SIG-M5 (cell line): Measurements from ENCODE around the gene RAB29.
A peak's percentile ranks its signal among the peaks of the same experiment; 100 is the strongest.
"Not testable (repeated sequence)": the region's sequence is repeated elsewhere in the genome, so short reads cannot be mapped to it uniquely, and the experiment has no call there.

ENCODE experiments used
- DNase-seq: peaks from one replicate; lab custom pipeline; 2025; lab: John Stamatoyannopoulos, UW

The RAB29 gene

DNA sequence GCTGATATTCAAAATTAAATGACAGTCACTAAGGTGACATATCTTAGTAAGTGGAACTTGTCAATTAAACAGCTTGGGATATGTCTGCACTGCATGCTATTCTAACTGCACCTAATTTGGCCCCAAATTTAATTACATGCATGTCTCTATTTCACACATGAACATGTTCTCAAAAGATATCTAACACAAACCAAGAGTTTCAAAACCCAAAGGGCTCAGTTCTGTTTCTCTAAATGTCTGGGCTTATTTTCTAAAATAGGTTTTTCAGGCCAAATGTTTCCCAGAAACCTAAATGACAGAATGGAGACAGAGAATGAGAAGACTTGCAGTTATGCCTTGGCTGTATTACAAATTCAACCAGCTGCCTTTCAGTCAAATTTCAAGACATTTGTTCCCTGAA is 11.3 kb downstream of the RAB29 start:
- no peak for DNase-seq

DNA sequence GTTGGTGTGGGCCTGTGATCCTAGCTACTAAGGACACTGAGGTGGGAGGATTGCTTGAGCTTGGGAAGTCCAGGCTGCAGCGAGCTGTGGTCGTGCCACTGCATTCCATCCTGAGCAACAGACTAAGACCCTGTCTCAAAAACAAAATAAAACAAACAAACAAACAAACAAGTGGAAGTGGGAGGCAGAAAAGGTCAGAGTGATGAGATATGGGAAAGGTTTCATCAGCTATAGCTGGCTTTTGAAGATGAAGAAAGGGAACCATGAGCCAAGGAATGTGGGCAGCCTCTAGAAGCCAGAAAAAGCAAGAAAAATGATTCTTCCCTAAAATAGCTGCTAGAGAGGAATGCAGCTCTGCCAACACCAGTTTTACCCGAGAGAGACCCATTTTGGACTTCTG is 14.7 kb downstream of the RAB29 start:
- DNase-seq: no peak

DNA sequence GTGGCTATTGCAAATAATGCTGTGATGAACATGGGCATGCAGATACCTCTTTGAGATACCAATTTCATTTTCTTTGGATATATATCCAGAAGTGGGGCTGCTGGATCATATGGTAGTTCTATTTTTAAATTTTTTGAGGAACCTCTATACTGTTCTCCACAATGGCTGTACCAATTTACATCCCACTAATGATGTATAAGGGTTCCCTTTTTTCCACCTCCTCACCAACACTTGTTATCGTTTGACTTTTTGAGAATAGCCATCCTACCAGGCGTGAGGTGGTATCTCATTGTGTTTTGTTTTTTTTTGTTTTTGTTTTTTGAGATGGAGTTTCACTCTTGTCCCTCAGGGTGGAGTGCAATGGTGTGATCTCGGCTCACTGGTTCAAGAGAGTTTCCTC is 18.7 kb downstream of the RAB29 start:
- DNase-seq: no peak

DNA sequence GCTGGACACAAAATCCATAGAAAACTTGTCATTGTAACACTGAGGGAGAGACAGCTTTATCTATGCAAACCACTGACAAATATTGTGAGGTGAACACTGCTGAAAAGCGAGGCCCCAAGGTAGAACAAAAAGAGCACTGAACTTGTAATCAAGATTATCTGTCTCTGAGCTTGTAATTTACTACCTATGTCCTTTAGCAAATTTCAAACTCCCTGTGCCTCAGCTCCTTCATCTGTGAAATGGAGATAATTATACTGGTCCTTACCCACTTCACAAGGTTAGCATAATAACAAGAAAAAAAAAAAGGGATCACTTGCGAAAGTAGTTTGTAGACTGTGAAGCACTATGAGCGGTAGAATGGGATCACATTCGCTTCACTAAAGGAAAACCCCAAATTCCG is 20.4 kb downstream of the RAB29 start:
- no peak for DNase-seq

DNA sequence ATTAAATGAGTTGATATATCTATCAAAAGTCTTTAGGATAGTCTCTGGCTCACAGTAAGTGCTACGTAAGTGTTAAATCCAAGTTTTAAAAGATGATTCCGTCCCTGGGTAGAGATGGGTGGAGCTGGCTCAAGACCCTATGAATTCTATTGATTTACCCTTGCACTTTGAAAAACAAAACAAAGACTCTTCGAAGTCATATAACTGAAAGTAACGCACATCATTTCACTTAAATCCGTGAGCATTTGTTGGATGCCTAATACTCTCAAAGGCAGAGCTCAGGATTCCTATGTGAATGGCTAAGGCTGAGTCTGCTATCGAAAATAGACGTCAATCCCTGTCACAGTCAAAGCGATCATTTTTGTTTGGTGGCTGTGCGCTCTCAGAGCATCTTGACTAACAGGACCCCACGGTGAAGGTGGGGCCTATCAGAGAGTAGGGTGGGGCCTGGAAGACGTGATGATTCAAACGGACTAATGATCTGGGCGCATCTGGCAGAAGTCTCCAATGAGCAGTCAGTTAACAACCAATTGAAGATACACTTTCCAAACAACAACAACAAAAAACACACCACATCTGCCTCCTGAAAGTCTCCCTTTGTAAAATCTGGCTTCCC is 24.1 kb downstream of the RAB29 start:
- no peak for DNase-seq

DNA sequence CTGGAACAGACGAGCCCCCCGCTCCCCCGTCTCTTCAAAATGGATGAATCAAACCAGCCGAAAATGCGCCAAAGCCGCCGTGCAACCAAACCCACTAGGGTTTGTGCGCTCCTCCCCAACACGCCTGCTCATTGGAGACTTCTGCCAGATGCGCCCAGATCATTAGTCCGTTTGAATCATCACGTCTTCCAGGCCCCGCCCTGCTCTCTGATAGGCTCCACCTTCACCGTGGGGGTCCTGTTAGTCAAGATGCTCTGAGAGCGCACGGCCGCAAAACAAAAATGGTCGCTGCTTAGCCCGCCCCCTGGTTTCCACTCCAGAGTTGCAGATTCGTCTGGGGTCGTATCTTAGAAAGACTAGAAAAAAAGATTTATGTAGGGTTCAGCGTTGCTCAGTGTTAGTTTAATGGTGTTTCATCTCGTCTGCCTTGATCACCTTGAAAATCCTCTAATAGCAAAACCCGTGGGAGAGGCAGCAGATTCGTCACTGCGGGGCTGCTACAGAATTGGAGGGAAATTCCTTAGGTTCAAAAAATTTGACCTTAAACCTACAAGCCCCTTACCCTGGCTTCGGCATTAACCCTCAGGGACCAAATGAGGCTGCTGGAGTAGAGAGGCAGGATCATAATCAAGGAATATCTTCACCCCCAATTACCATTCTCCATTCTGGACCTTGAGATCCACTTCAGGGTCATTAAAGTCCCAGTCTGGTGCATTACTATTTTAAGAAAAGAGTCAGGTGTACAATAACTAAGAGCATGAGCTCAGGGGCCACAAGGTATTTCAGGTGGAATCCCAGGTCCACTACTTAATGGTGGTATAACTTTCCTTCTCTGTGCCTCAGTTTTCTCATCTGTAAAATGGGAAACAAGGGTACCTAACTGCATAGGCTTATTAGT is 24.9 kb downstream of the RAB29 start, which contains the start of gene NUCKS1:
Gene NUCKS1, minus strand, starts transcription at position 45 of the 898 bp plus-strand sequence. CDS start 209 bp downstream, outside the sequence.
- peak; percentile 98 for DNase-seq

DNA sequence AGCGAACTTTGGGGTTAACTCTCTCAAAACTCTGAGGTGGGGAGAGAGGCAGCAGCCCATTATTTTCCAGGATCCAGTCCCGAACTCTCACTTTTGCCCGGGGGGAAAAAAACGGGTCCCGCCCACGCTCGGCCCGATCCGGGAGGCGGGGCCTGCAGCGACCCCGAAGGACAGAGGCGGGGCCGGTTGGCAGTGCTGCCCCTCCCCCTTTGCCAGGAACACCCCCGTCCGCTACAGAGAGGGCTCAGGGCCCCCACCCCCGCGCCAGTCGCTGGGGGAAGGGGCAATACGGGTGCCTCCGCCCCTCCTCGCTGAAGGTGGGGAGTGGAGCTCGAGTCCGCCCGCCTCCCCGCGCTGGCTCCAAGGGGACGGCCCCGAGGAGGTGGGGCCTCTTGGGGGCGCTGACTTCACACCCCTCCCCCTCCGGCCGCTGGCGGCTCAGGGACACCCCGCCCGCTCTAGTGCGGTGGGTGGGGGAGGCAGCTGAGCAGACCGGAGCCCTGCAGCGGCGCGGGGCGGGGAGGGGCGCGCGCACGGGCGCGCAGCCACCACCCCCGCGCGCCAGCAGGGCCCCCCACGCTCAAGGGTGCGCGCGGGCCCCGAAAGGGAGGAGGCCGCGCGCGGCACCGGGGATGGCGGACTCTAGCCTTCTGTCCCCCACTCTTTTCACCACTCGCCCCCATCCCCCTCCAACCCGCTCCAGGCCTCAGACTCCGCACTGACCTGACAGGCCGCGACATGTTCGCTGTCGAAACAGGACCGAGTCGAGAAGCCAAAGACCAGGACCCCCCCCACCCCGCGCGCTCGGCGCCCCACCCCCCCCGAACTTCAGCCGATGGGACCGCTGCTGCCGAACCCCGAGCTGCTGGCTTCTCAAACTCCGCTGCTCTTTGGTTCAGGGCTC is 25.8 kb downstream of the RAB29 start:
- peak; percentile 78 for DNase-seq

DNA sequence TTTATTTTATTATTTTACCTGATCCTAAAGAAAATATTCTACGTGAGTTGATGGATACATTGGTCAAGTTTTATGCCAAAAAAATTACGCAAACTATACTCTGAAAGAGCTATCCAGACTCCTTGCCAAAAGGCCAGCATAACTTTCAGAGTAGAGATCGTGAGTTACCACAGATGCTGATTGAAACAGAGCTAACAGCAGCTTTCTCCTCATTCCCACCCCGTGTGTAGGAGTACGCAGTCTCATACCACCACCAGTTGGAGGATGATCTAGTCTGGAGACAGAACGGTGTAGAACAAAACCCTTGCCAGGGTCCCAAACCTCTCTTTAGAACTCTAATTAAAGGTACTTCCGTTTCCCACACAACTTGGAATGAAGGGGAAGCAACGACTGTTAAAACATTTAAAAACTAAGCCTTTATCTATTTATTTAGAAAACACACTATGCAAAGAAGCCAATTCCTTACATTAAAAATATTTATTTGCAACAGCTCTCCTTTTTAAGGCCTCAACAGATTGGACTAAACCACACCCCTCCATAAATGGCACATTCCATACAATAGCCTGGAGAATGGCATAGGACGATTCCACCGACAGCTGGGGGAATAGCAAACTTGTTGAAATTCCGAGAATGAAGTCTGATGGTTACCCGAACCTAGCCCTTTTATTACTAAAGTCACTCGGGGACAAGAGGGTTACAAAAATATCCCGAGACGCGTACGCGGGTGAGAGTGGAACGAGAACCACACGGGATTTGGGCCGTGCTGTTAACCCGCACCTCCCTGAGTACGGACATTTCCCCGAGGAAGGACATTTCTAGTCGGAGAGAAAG is 26.7 kb downstream of the RAB29 start:
- DNase-seq: peak; percentile 57

DNA sequence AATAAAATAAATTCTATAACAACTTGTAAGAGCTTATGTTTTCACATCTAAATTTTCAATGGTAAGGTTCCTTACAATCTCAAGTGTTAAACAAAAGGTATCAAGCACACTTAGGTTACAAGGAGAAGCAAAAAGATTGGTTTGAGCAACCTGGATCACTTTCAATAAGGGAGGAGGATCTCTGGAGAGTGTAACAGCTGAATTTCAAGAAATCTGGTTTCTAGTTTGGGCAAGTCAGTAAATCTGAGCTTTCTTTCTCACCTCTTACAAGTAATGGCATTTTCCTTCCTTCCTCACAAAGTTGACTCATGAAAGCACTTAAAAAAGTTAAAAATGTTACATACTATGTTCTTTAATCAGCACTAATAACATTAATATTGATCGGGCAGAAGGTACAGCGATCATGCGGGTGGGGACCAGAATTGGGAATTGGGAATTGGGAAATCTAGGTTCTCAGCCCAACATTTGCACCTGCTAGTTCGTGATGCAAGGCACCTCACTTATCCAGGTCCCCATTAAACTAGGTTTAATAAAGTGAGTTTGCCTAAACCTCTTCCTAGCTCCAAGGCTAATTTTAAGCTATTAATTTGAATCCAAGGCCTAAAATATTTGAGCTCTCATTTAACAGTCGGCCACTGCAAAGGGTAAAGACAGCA is 28.4 kb downstream of the RAB29 start:
- no peak for DNase-seq

DNA sequence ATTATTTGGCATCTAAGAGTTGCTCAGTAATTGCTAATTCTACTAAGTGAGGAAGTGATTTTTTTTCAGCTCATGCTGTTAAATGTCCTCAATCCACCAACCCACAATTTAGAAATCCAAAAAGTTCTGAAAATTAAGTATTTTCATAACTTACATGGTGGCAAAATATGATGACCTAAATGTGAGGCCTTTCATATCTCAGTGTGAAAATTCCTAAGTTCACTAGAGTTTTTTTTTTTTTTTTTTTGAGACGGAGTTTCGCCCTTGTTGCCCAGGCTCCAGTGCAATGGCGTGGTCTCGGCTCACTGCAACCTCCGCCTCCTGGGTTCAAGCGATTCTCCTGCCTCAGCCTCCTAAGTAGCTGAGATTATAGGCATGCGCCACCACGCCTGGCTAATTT is 30.9 kb downstream of the RAB29 start:
- no peak for DNase-seq

DNA sequence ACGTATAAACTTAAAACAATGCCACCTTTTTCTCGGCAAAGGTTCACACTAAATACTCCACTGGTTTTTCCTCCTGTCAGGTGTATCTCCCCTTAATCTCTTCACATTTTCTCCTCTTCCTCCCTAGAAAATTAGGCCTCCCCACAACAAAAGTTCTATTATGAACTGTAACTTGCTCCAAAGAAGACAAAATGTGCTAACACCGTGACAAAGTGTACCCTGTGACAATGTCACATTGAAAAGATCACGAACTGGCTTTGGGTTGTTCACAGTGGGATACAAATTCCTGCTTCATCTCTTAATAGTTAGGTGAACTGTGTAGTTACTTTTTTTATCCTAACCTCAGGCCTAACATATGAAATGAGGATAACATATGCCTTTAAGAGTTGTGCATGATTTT is 31.3 kb downstream of the RAB29 start:
- no peak for DNase-seq

DNA sequence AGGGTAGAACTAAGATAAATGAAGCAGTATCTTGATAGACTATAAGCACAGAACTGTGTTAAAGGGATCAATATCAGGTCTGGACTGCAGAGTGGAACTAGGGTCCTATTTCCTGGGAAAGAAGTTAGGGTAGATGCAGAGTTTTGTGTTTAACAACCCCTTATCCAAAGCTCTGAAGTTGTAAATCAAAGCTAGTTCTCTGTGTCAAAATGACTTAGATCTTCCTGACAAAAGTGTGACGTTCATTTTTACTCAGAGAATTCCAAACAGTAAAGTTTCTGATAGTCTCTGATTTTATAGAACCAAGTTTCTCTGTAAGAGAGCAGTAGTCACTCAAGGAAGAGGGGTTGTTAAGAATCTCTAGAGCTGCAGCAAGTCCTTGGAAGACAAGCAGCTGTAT is 33.6 kb downstream of the RAB29 start:
- DNase-seq: no peak

DNA sequence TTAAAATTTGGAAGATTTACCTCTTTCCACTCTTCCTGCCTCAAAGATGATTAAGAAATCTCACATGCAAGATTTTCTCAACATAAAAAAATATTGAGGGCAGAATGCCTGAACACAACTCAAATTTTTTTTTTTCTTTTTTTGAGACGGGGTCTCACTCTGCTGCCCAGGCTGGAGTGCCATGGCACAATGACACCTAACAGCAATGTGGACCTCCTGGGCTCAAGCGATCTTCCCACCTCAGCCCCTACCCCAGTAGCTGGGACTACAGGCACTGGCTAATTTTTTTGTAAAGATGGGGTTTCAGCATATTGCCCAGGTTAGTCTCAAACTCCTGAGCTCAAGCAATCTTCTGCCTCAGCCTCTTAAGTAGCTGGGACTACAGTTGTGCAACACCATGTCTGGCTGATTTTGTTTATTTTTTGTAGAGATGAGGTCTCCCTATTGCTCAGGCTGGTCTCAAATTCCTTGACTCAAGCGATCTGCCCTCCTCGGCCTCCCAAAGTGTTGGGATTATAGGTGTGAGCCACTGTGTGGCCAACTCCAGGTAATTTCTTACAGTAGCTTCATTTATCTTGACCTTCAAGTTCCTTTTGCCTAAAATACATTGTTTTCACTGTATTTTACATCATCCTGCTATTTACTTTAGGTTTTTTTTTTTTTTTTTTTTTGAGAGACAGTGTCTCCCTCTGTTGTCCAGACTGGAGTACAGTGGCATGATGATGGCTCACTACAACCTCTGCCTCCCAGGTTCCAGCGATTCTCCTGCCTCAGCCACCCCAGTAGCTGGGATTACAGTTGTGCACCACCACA is 35.7 kb downstream of the RAB29 start:
- DNase-seq: no peak

DNA sequence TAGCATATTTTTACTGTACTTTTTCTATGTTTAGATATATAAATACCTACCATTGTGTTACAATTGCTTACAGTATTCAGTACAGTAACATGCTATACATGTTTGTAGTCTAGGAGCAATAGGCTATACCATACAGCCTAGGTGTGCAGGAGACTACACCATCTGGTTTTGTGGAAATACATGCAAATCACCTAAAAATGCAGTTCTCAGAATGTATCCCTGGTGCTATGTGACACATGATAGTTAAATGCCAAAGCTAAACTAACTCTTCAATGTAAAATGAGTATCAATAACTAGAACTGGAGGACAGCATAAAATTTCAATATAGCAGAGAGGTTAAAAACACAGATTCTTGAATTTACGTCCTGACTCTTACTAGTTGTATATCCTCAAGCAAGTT is 40.1 kb downstream of the RAB29 start:
- no peak for DNase-seq

DNA sequence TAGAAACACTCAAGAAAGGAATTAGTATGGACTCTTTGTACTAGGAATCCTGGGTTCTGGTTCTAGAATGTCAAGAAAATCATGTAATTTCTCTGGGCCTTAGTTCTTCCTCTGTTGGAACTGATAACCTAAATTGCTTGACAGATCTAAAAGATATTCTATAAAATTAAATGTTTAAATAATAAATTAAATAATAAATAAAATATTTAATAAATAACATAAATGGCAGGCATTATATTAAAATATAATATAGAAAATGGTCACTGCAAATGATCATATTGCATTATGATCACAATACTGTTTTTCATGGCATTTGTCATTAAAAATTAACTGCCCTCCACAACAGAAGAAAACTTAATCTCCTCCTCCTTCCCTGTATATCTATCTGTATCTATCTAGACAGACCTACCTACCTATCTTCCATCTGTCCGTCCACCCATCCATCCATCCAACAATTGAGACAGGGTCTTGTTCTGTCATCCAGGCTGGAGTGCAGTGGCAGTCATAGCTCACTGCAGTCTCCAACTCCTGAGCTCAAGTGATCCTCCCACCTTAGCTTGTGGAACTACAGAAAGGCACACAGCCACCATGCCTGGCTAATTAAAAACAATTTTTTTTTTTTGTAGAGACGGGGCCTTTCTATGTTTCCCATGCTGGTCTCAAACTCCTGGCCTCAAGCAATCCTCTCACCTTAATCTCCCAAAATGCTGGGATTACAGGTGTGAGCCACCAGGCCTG is 41.7 kb downstream of the RAB29 start:
- DNase-seq: no peak

DNA sequence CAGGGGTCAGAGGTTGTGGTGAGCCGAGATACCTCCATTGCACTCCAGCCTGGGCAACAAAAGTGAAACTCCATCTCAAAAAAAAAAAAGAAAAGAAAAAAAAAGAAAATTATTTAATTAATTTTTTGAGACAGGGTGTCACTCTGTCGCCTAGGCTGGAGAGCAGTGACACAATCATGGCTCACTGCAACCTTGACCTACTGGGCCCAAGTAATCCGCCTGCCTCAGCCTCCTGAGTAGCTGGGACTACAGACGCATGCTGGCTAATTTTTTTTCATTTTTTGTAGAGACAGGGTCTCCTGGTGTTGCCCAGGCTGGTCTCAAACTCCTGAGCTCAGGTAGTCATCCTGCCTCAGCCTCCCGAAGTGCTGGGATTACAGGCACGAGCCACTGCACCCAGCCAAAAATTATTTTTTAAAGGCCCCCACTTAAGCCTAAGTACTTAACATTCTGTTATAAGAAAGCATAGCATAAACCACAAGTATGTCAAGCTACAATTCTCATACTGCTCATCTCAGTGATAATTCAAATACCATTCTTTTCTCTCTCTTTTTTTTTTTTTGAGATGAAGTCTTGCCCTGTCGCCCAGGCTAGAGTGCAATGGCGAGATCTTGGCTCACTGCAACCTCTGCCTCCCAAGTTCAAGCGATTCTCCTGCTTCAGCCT is 45.2 kb downstream of the RAB29 start:
- no peak for DNase-seq

DNA sequence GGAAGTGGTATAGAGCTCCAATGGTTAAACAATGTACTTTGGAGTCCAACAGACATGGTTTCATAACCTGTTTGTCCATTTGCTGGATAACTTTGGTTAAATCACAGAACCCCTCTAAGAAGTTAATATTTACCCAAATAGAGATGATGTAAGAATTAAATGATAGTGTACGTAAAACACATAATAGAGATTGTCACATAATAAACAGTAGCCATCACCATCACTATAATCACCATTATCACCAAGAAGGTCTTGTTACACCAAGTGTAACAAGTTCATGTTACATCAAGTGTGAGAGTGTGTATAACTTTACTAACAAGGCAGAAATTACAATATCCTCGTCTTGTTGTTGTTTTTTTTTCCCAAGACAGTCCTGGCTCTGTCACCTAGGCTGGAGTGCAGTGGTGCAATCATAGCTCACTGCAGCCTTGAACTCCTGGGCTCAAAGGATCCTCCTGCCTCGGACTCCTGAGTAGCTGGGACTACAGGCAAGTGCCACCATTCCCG is 48.6 kb downstream of the RAB29 start:
- no peak for DNase-seq

DNA sequence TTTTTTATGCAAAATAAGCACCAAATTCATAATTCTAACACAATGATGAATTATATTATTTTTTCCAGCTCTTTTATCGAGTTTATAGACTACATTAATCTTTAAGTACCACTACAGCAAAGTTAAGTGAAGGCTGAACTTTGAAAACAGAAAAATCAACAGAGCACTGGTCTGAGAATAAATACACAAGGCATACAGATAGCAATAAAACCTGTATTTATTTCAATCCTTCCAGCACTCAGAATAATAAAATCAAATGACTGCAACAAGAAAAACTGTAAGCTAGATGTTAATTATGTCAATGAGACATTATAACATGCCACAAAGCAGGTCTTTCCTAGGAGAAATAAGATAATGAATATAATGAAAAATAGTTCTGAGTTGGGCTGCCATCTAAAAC is 49.8 kb downstream of the RAB29 start:
- no peak for DNase-seq

DNA sequence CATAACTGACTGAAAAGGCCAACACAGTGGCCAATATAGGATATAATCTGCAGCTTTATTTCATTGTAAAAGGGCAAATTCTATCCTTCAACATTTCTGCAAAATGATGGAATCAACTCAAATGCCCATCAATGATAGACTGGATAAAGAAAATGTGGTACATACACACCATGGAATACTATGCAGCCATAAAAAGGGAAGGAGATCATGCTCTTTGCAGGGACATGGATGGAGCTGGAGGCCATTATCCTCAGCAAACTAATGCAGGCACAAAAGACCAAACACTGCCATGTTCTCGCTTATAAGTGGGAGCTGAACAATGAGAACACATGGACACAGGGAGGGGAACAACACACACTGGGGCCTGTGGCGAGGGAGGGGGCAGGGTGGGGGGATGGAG is 54.5 kb downstream of the RAB29 start:
- DNase-seq: not testable (repeated sequence)
